C4-2B (cell line): ENCODE measurements around the gene RNF40.

Experiments used
- H3K27ac ChIP-seq: fragments of 450-650 bp; 2 replicates; pipeline ENCODE4 v1.5.1; 2017
- ZFX ChIP-seq: fragments of 450-650 bp; IDR thresholded peaks from 2 replicates; pipeline ENCODE4 v1.6.1; 2017
- TF ChIP-seq, protein P1 (sequence below): fragments of 450-650 bp; conservative IDR thresholded peaks from 2 replicates; pipeline ENCODE4 v1.5.1; 2017; ENCODE audit warnings: mild to moderate bottlenecking

Gene RNF40

GRCh38 chr16:30750876-30751465 lies 11.2 kb upstream of the RNF40 start:
- no peak overlapping the region for H3K27ac ChIP-seq
- TF ChIP-seq, protein P1, sequence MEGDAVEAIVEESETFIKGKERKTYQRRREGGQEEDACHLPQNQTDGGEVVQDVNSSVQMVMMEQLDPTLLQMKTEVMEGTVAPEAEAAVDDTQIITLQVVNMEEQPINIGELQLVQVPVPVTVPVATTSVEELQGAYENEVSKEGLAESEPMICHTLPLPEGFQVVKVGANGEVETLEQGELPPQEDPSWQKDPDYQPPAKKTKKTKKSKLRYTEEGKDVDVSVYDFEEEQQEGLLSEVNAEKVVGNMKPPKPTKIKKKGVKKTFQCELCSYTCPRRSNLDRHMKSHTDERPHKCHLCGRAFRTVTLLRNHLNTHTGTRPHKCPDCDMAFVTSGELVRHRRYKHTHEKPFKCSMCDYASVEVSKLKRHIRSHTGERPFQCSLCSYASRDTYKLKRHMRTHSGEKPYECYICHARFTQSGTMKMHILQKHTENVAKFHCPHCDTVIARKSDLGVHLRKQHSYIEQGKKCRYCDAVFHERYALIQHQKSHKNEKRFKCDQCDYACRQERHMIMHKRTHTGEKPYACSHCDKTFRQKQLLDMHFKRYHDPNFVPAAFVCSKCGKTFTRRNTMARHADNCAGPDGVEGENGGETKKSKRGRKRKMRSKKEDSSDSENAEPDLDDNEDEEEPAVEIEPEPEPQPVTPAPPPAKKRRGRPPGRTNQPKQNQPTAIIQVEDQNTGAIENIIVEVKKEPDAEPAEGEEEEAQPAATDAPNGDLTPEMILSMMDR = no peak
- no peak for TF ChIP-seq ZFX

DNA sequence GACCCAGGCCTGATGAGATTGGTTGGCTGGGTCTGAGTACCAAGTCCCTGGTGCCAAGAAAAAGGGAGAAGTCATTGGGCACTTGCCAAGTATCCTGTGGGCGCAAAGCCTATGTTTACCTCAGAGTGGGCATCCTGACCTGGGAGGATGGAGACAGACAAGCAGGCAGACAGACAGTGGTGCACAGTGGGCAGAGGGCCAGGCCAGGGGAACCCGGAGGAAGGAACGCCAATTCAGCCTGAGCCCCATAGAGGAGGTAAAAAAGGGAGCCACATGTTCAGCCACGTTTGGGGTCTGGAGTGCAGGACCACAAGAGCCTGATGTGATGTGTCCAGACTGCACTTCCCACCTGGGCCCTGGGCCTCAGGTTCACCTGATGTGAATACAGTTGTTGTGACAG lies 8.5 kb upstream of the RNF40 start:
- H3K27ac ChIP-seq = no peak overlapping the region
- no peak for TF ChIP-seq ZFX
- TF ChIP-seq, protein P1 = no peak

GRCh38 chr16:30755955-30756780 lies 6.0 kb upstream of the RNF40 start:
- H3K27ac ChIP-seq = no peak overlapping the region
- TF ChIP-seq, protein P1 = no peak

- no peak for TF ChIP-seq ZFX
- TF ChIP-seq, protein P1 = no peak
- H3K27ac ChIP-seq = no peak overlapping the region
Observed at GRCh38 chr16:30756781-30757100, 5.4 kb upstream of the RNF40 start.

GRCh38 chr16:30757316-30757715 lies 4.8 kb upstream of the RNF40 start:
- H3K27ac ChIP-seq = no peak overlapping the region
- TF ChIP-seq, protein P1 = no peak
- TF ChIP-seq ZFX = no peak

- TF ChIP-seq, protein P1 = no peak
- TF ChIP-seq ZFX = no peak
- H3K27ac ChIP-seq = no peak overlapping the region
Observed at GRCh38 chr16:30758988-30759491, 3.1 kb upstream of the RNF40 start.

DNA sequence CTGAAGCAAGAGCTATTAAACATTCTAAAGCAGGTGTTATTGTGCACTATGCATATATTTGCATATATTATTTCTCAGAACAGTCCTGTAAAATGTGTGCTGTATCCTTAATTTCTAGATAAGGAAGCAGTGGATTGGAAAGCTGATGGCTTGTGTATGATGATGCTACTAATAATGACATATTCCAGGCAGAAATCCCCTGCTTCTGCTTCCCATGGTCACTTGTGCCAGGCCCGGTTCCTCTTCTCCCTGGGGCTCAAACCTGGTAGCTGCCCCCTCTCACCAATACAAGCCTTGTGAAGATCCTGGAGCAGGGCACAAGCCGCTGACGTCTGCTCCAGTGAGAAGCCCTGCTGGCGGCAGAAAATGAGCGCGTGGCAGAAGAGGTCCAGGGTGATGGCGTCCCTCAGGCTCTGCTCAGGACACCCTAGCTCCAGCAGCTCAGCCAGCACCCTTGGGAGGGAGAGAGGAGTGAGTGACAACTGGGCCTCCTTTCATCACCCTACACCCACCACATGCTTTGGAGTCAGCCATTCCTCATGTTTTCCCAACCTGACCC lies 2.0 kb upstream of the RNF40 start:
- no peak overlapping the region for H3K27ac ChIP-seq
- TF ChIP-seq, protein P1 = no peak
- TF ChIP-seq ZFX = no peak
